B cell (primary cell): ENCODE data around the gene MED9. TPM values are rescaled to one million over a fixed set of nuclear protein-coding genes. Genes with fewer than 3 reads are reported as not detected.

Experiments
- ATAC-seq: fragments of 200-7000 bp; cut with Tn5 transposase; one replicate; pipeline ENCODE4 v1.10.0; 2021; ENCODE audit warnings: low read depth, mild to moderate bottlenecking, moderate number of reproducible peaks, moderate library complexity
- CTCF ChIA-PET: fragments of 350-600 bp; sonication (Branson Sonifier 250); formaldehyde crosslinking; loops from one replicate; lab custom pipeline; 2021; ENCODE audit warnings: antibody characterized with exemption, inconsistent platforms; lab: Charles Lee
- POLR2A ChIA-PET: fragments of 350-600 bp; sonication (Branson Sonifier 250); formaldehyde crosslinking; loops from one replicate; lab custom pipeline; 2021; ENCODE audit warnings: antibody characterized with exemption; lab: Charles Lee
- DNase-seq: peaks from one replicate; pipeline ENCODE4 v3.0.0; 2013
- H2AFZ ChIP-seq: 2 replicates; pipeline ENCODE4 v1.6.1; 2012; ENCODE audit warnings: mild to moderate bottlenecking, low read depth, low read length; ENCODE audit not compliant: insufficient read depth, poor library complexity, severe bottlenecking
- H3K27ac ChIP-seq, 2 donors: 1 replicate in 1 of 2; 2 replicates in 1 of 2; pipeline ENCODE4 v1.5.1; 2012 to 2013; ENCODE audit warnings: low read length in 2 of 2, mild to moderate bottlenecking in 2 of 2, moderate library complexity in 1 of 2
- H3K27me3 ChIP-seq, 4 experiments: fragments of 200-600 bp in 1 of 4; sonication (generic) in 1 of 4; replicated peaks in 1 of 4; 1 replicate in 2 of 4; 2 replicates in 2 of 4; pipeline versions ENCODE4 v1.6.1 to v1.7.0; 2013 to 2016; ENCODE audit warnings: low read length in 3 of 4, mild to moderate bottlenecking in 2 of 4, mixed read lengths in 1 of 4, moderate library complexity in 1 of 4; ENCODE audit not compliant: insufficient read depth in 4 of 4, control insufficient read depth in 3 of 4; ENCODE audit errors: control extremely low read depth in 1 of 4
- H3K36me3 ChIP-seq, 2 experiments: replicated peaks in 1 of 2; 1 replicate in 1 of 2; 2 replicates in 1 of 2; pipeline versions ENCODE4 v1.6.1 to v1.7.1; 2013; ENCODE audit warnings: low read length in 1 of 2; ENCODE audit not compliant: insufficient read depth in 2 of 2, control insufficient read depth in 1 of 2; ENCODE audit errors: control extremely low read depth in 1 of 2, extremely low read depth in 1 of 2
- H3K4me1 ChIP-seq, 2 donors: fragments of 200-600 bp in 1 of 2; sonication (generic) in 1 of 2; 1 replicate in 1 of 2; 2 replicates in 1 of 2; pipeline versions ENCODE4 v1.5.1 to v1.6.1; 2013 to 2017; ENCODE audit warnings: low read length in 2 of 2; ENCODE audit not compliant: control insufficient read depth in 2 of 2, insufficient read depth in 2 of 2
- H3K4me2 ChIP-seq: replicated peaks from 2 replicates; pipeline ENCODE3; 2012; ENCODE audit warnings: mild to moderate bottlenecking, low read depth, low read length; ENCODE audit not compliant: poor library complexity, severe bottlenecking
- H3K4me3 ChIP-seq, 5 experiments: fragments of 200-600 bp in 1 of 5; sonication (generic) in 1 of 5; 1 replicate in 3 of 5; 2 replicates in 2 of 5; pipeline versions ENCODE4 v1.5.1 to v1.7.0; 2011 to 2016; ENCODE audit warnings: low read length in 4 of 5, mild to moderate bottlenecking in 4 of 5, low read depth in 2 of 5, control low read depth in 1 of 5, moderate library complexity in 1 of 5; ENCODE audit not compliant: insufficient read depth in 1 of 5; ENCODE audit errors: control extremely low read depth in 1 of 5, extremely low read depth in 1 of 5
- H3K79me2 ChIP-seq: fragments of 200-600 bp; sonication (generic); one replicate; pipeline ENCODE4 v1.6.0; 2016; ENCODE audit warnings: low read length; ENCODE audit not compliant: control insufficient read depth, insufficient read depth
- H3K9ac ChIP-seq: fragments of 200-600 bp; sonication (generic); 2 replicates; pipeline ENCODE4 v1.6.1; 2017; ENCODE audit warnings: mild to moderate bottlenecking, low read length, moderate library complexity
- H3K9me3 ChIP-seq, 3 donors: one replicate each; pipeline versions ENCODE4 v1.6.1 to v1.7.1; 2013; ENCODE audit warnings: low read length in 2 of 3; ENCODE audit not compliant: control insufficient read depth in 2 of 3, insufficient read depth in 1 of 3; ENCODE audit errors: control extremely low read depth in 1 of 3
- H4K20me1 ChIP-seq: 2 replicates; pipeline ENCODE4 v1.6.0; 2012; ENCODE audit warnings: mild to moderate bottlenecking, low read length; ENCODE audit not compliant: insufficient read depth, control insufficient read depth, poor library complexity, severe bottlenecking
- H3K27ac Mint-ChIP-seq: one replicate; pipeline ENCODE4 v1.8.0; 2021; ENCODE audit warnings: mixed read lengths
- H3K27me3 Mint-ChIP-seq: one replicate; pipeline ENCODE4 v1.8.0; 2021; ENCODE audit warnings: mixed read lengths
- H3K4me1 Mint-ChIP-seq: one replicate; pipeline ENCODE4 v1.8.0; 2021; ENCODE audit warnings: mixed read lengths
- H3K4me3 Mint-ChIP-seq: one replicate; pipeline ENCODE4 v1.8.0; 2021; ENCODE audit warnings: mixed read lengths
- H3K9me3 Mint-ChIP-seq: one replicate; pipeline ENCODE4 v1.8.0; 2022; ENCODE audit warnings: mixed read lengths; ENCODE audit not compliant: insufficient read depth
- EZH2 ChIP-seq: IDR thresholded peaks from 2 replicates; pipeline ENCODE4 v1.6.1; 2012; ENCODE audit warnings: borderline replicate concordance, low read depth, mild to moderate bottlenecking, moderate library complexity, low read length; ENCODE audit not compliant: insufficient read depth, poor library complexity, severe bottlenecking
- WGBS: methylation state at CpG from one replicate; pipeline ENCODE4 v1.1.5; 2013; ENCODE audit warnings: missing lambda C conversion rate; ENCODE audit not compliant: insufficient coverage; 5-methylcytosine and 5-hydroxymethylcytosine counted together
- intact Hi-C: fragments of 100-400 bp; cut with micrococcal nuclease; formaldehyde crosslinking; loops from one replicate; pipeline ENCODE4 v1.10.0; 2022
- polyA plus RNA-seq: library from polyadenylated mRNA; depleted of rRNA; stranded (reverse); fragments of >200 nt; gene quantifications from 2 replicates; pipeline ENCODE4 v1.2.3, GENCODE V29; 2012
- total RNA-seq, 2 donors: library from RNA; stranded (reverse); fragments of 120-200 nt in 1 of 2; gene quantifications; 1 replicate in 1 of 2; 2 replicates in 1 of 2; pipeline versions ENCODE4 v1.2.3 to v1.2.4, GENCODE V29; 2013 to 2022
- TF ChIP-seq, protein P1 (sequence below): fragments of 200-600 bp; IDR thresholded peaks from one replicate; pipeline ENCODE4 v1.8.0; 2022; ENCODE audit warnings: antibody characterized with exemption, mild to moderate bottlenecking

MED9 gene
- total and polyA plus RNA-seq, 2 donors (not counting 1 experiment from before 2014, with no cell fraction given): 11.6 to 18.9 TPM

- Histone ChIP-seq H3K36me3 (no peaks in the 10 kb centered on the region), H3K4me2 (no peak overlapping the region), H3K79me2 (no peaks in the 10 kb centered on the region), H2AFZ (no peak overlapping the region), H3K9ac (no peak overlapping the region), H3K4me3 (no peak overlapping the region), H3K4me1 (no peaks in the 10 kb centered on the region), H4K20me1 (no peaks in the 10 kb centered on the region), H3K27me3 (no peaks in the 10 kb centered on the region), H3K27ac (no peak overlapping the region), H3K9me3 (peaks cover 0 to 8% (median 0%) of the 10 kb centered on the region in 3 donors)
- Mint-ChIP-seq H3K4me3 (no peak overlapping the region), H3K4me1 (no peaks in the 10 kb centered on the region), H3K9me3 (peaks cover 4% of the 10 kb centered on the region), H3K27ac (no peak overlapping the region), H3K27me3 (peaks cover 7% of the 10 kb centered on the region)
- DNase-seq (no peak), ATAC-seq (no peak)
- no peak for TF ChIP-seq EZH2
- TF ChIP-seq, protein P1, sequence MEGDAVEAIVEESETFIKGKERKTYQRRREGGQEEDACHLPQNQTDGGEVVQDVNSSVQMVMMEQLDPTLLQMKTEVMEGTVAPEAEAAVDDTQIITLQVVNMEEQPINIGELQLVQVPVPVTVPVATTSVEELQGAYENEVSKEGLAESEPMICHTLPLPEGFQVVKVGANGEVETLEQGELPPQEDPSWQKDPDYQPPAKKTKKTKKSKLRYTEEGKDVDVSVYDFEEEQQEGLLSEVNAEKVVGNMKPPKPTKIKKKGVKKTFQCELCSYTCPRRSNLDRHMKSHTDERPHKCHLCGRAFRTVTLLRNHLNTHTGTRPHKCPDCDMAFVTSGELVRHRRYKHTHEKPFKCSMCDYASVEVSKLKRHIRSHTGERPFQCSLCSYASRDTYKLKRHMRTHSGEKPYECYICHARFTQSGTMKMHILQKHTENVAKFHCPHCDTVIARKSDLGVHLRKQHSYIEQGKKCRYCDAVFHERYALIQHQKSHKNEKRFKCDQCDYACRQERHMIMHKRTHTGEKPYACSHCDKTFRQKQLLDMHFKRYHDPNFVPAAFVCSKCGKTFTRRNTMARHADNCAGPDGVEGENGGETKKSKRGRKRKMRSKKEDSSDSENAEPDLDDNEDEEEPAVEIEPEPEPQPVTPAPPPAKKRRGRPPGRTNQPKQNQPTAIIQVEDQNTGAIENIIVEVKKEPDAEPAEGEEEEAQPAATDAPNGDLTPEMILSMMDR: no peak
- intact Hi-C loops: no loop called here
- POLR2A ChIA-PET: no interaction called here
- CTCF ChIA-PET: no interaction called here
- no CpG with 5 or more reads among the region's 2 CpGs for WGBS
These were observed 19.1 kb upstream of the MED9 start for GRCh38 chr17:17457680-17458079.

GRCh38 chr17:17460038-17460437, 16.8 kb upstream of the MED9 start:
- Histone ChIP-seq H3K27ac (no peak overlapping the region), H3K4me1 (no peaks in the 10 kb centered on the region), H3K9ac (no peak overlapping the region), H3K4me3 (no peak overlapping the region), H3K27me3 (no peaks in the 10 kb centered on the region), H3K36me3 (no peaks in the 10 kb centered on the region), H2AFZ (no peak overlapping the region), H4K20me1 (no peaks in the 10 kb centered on the region), H3K79me2 (no peaks in the 10 kb centered on the region), H3K4me2 (no peak overlapping the region), H3K9me3 (peaks cover 0 to 8% (median 0%) of the 10 kb centered on the region in 3 donors)
- no peak for ATAC-seq
- DNase-seq: no peak
- POLR2A ChIA-PET: no interaction called here
- peaks cover 4% of the 10 kb centered on the region for H3K9me3 Mint-ChIP-seq
- H3K4me1 Mint-ChIP-seq: no peaks in the 10 kb centered on the region
- TF ChIP-seq, protein P1: no peak
- no peak for TF ChIP-seq EZH2
- H3K27ac Mint-ChIP-seq: no peak overlapping the region
- intact Hi-C loops: no loop called here
- peaks cover 16% of the 10 kb centered on the region for H3K27me3 Mint-ChIP-seq
- CTCF ChIA-PET: no interaction called here
- WGBS: 100% methylated on average over 4 of the region's 4 CpGs
- no peak overlapping the region for H3K4me3 Mint-ChIP-seq
